CD14-positive monocyte (primary cell): ENCODE data around the gene KCNC1. TPM values are rescaled to one million over a fixed set of nuclear protein-coding genes. Genes with fewer than 3 reads are reported as not detected.

Source experiments
- DNase-seq, 3 donors: peaks; one replicate each; pipeline ENCODE4 v3.0.0-alpha.2; 2011 to 2022
- H2AFZ ChIP-seq: 2 replicates; pipeline ENCODE4 v1.6.0; 2012; ENCODE audit warnings: mild to moderate bottlenecking, low read depth, low read length, inconsistent platforms; ENCODE audit not compliant: insufficient read depth, poor library complexity, severe bottlenecking
- H3K27ac ChIP-seq, 2 donors: 1 replicate in 1 of 2; 2 replicates in 1 of 2; pipeline ENCODE4 v1.5.1; 2012 to 2013; ENCODE audit warnings: low read length in 2 of 2, control low read depth in 1 of 2, inconsistent platforms in 1 of 2, low read depth in 1 of 2, mild to moderate bottlenecking in 1 of 2
- H3K27me3 ChIP-seq, 2 donors: one replicate each; pipeline versions ENCODE4 v1.6.0 to v1.6.1; 2011 to 2013; ENCODE audit warnings: low read length in 2 of 2; ENCODE audit not compliant: control insufficient read depth in 2 of 2, insufficient read depth in 2 of 2
- H3K36me3 ChIP-seq, 2 donors: replicated peaks in 1 of 2; 1 replicate in 1 of 2; 2 replicates in 1 of 2; pipeline versions ENCODE4 v1.5.1 to v1.6.1; 2012 to 2013; ENCODE audit warnings: low read length in 2 of 2, control low read depth in 1 of 2, inconsistent platforms in 1 of 2, mild to moderate bottlenecking in 1 of 2; ENCODE audit not compliant: insufficient read depth in 2 of 2, control insufficient read depth in 1 of 2
- H3K4me1 ChIP-seq, 2 donors: 1 replicate in 1 of 2; 2 replicates in 1 of 2; pipeline versions ENCODE4 v1.5.1 to v1.6.1; 2012 to 2013; ENCODE audit warnings: low read length in 2 of 2, control low read depth in 1 of 2, inconsistent platforms in 1 of 2, mild to moderate bottlenecking in 1 of 2, moderate library complexity in 1 of 2; ENCODE audit not compliant: insufficient read depth in 2 of 2, control insufficient read depth in 1 of 2
- H3K4me2 ChIP-seq: replicated peaks from 2 replicates; pipeline ENCODE3; 2012; ENCODE audit warnings: low read length, moderate library complexity, mild to moderate bottlenecking; ENCODE audit not compliant: poor library complexity, severe bottlenecking; ENCODE audit errors: extremely low read depth
- H3K4me3 ChIP-seq, 3 experiments: fragments of 200-600 bp in 1 of 3; sonication (generic) in 1 of 3; replicated peaks in 1 of 3; 1 replicate in 2 of 3; 2 replicates in 1 of 3; pipeline ENCODE4 v1.5.1; 2011 to 2013; ENCODE audit warnings: low read length in 3 of 3, mild to moderate bottlenecking in 3 of 3, control low read depth in 2 of 3, low read depth in 2 of 3, inconsistent platforms in 1 of 3, moderate library complexity in 1 of 3
- H3K79me2 ChIP-seq: 2 replicates; pipeline ENCODE4 v1.6.0; 2012; ENCODE audit warnings: mild to moderate bottlenecking, control low read depth, inconsistent platforms, low read length, moderate library complexity; ENCODE audit not compliant: insufficient read depth
- H3K9ac ChIP-seq: 2 replicates; pipeline ENCODE4 v1.6.0; 2017; ENCODE audit warnings: low read length, mild to moderate bottlenecking; ENCODE audit not compliant: insufficient read depth, poor library complexity, severe bottlenecking
- H3K9me3 ChIP-seq, 2 donors: replicated peaks in 1 of 2; 1 replicate in 1 of 2; 2 replicates in 1 of 2; pipeline versions ENCODE4 v1.5.1 to v1.6.1; 2012 to 2013; ENCODE audit warnings: low read length in 2 of 2, control low read depth in 1 of 2; ENCODE audit not compliant: control insufficient read depth in 1 of 2, insufficient read depth in 1 of 2
- H4K20me1 ChIP-seq: 2 replicates; pipeline ENCODE4 v1.6.0; 2012; ENCODE audit warnings: mild to moderate bottlenecking, low read length, control low read depth, moderate library complexity; ENCODE audit not compliant: insufficient read depth
- H3K27ac Mint-ChIP-seq, 7 donors: one replicate each; pipeline ENCODE4 v1.8.0; 2020; ENCODE audit warnings: mild to moderate bottlenecking in 7 of 7, mixed read lengths in 7 of 7, moderate library complexity in 6 of 7, inconsistent platforms in 2 of 7
- H3K27me3 Mint-ChIP-seq, 3 donors: one replicate each; pipeline ENCODE4 v1.8.0; 2021 to 2022; ENCODE audit warnings: low read depth in 3 of 3, mild to moderate bottlenecking in 3 of 3, mixed read lengths in 3 of 3, moderate library complexity in 3 of 3, inconsistent platforms in 1 of 3
- H3K36me3 Mint-ChIP-seq, 2 donors: one replicate each; pipeline ENCODE4 v1.8.0; 2020; ENCODE audit warnings: mixed read lengths in 2 of 2, inconsistent platforms in 1 of 2, mild to moderate bottlenecking in 1 of 2
- H3K4me1 Mint-ChIP-seq: one replicate; pipeline ENCODE4 v1.8.0; 2020; ENCODE audit warnings: mild to moderate bottlenecking, mixed read lengths
- H3K4me3 Mint-ChIP-seq, 2 donors: one replicate each; pipeline ENCODE4 v1.8.0; 2020; ENCODE audit warnings: mild to moderate bottlenecking in 2 of 2, mixed read lengths in 2 of 2, moderate library complexity in 1 of 2
- H3K9me3 Mint-ChIP-seq, 7 donors: one replicate each; pipeline ENCODE4 v1.8.0; 2020 to 2022; ENCODE audit warnings: mixed read lengths in 7 of 7, mild to moderate bottlenecking in 6 of 7, moderate library complexity in 6 of 7, inconsistent platforms in 2 of 7
- WGBS: methylation state at CpG from one replicate; pipeline ENCODE4 v1.1.5; 2013; ENCODE audit warnings: missing lambda C conversion rate; ENCODE audit not compliant: insufficient coverage; 5-methylcytosine and 5-hydroxymethylcytosine counted together
- intact Hi-C, 2 donors: fragments of 100-400 bp; cut with micrococcal nuclease; formaldehyde crosslinking; loops; one replicate each; pipeline versions ENCODE4 v1.15.0 to v1.15.1; 2023
- polyA plus RNA-seq, 3 donors: library from polyadenylated mRNA; depleted of rRNA in 1 of 3; unstranded in 2 of 3; stranded (reverse) in 1 of 3; fragments of 300-500 nt in 2 of 3; fragments of >200 nt in 1 of 3; fragmentation: Illumina TruSeq in 2 of 3; gene quantifications; 1 replicate in 2 of 3; 2 replicates in 1 of 3; pipeline ENCODE4 v1.2.3, GENCODE V29; 2012 to 2021
- TF ChIP-seq, protein P1 (sequence below): fragments of 200-600 bp; IDR thresholded peaks from one replicate; pipeline ENCODE4 v1.8.0; 2022; ENCODE audit warnings: antibody characterized with exemption, mild to moderate bottlenecking

The KCNC1 gene
- polyA plus RNA-seq, 3 donors, result not detected

DNA sequence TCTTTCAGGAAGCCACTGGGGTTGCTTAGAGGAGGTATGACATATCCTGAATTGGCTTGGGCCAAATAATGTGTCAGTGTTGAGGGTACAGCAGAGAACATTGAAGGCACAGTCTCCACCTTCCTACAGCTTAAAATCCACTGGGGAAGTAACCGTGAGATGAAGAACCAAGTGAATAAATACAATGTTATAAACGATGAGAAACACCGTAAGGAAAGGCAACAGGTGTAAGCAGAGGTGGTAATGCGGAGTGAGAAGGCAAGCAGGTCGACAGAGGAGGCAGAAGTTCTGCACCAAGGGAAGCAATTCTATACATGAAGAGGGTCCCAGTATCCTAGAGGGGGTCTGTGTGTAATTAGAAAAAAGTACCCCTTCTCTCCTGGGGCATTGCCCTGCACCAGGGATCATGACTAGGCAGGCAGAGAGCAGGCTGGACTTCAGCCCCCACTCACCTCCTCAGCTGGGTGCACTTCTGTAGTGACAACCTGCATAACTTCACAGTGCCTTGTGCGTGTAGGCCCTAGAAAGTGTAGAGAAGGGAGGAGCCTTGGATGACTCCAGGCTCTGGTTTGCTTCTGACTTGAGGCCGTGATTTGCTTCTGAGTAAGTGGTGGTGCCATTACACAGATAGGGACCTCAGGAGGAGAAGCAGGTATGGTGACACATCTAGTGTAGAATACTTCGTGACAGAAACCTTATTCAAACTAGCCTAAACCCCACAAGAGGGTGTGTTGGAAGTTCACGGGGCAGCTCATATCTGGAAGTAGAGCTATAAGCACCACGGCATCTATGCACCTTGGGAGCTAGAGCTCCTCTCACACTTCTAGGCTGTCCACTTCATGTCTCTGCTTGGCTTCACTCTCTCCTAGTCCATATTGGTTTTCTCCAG is 10.3 kb upstream of the KCNC1 start:
- Histone ChIP-seq H2AFZ (no peak overlapping the region), H3K79me2 (no peaks in the 10 kb centered on the region), H4K20me1 (no peaks in the 10 kb centered on the region), H3K9me3 (peaks cover 0 to 10% of the 10 kb centered on the region in 2 donors), H3K4me1 (no peaks in the 10 kb centered on the region), H3K4me2 (no peak overlapping the region), H3K36me3 (no peaks in the 10 kb centered on the region), H3K4me3 (no peak overlapping the region), H3K27ac (no peak overlapping the region), H3K9ac (no peak overlapping the region), H3K27me3 (peaks cover 29 to 57% of the 10 kb centered on the region in 2 donors)
- Mint-ChIP-seq H3K4me1 (no peaks in the 10 kb centered on the region), H3K4me3 (no peak overlapping the region), H3K9me3 (peaks cover 0 to 5% (median 2%) of the 10 kb centered on the region in 7 donors), H3K36me3 (no peaks in the 10 kb centered on the region), H3K27me3 (peaks cover 47 to 65% (median 63%) of the 10 kb centered on the region in 3 donors), H3K27ac (no peak overlapping the region)
- DNase-seq, result no peak
- 87% methylated on average over 3 of the region's 10 CpGs for WGBS
- TF ChIP-seq, protein P1, sequence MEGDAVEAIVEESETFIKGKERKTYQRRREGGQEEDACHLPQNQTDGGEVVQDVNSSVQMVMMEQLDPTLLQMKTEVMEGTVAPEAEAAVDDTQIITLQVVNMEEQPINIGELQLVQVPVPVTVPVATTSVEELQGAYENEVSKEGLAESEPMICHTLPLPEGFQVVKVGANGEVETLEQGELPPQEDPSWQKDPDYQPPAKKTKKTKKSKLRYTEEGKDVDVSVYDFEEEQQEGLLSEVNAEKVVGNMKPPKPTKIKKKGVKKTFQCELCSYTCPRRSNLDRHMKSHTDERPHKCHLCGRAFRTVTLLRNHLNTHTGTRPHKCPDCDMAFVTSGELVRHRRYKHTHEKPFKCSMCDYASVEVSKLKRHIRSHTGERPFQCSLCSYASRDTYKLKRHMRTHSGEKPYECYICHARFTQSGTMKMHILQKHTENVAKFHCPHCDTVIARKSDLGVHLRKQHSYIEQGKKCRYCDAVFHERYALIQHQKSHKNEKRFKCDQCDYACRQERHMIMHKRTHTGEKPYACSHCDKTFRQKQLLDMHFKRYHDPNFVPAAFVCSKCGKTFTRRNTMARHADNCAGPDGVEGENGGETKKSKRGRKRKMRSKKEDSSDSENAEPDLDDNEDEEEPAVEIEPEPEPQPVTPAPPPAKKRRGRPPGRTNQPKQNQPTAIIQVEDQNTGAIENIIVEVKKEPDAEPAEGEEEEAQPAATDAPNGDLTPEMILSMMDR, result no peak
- intact Hi-C loops, result no loop called here

DNA sequence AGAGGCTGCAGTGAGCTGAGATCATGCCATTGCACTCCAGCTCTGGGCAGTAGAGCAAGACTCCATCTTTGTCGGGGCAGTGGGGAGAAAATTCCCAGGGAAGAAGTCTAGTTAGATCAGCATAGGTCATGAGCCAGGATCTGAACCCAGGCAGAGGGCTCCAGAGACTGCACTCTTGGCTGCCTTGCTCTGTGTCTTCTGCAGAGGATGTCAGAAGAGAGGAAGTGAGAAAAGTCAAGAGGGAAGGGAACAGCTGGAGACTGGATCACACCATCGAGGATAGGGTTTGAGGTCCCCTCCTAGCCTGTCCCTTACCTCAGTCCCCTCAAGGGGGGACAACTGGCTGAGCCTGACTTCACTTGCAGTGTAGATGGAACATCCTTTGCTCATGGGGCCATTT is 9.4 kb upstream of the KCNC1 start:
- no peaks in the 10 kb centered on the region for H3K4me1 ChIP-seq
- H3K27me3 ChIP-seq, result peaks cover 27 to 49% of the 10 kb centered on the region in 2 donors
- TF ChIP-seq, protein P1, result no peak
- intact Hi-C loops, result no loop called here
- H4K20me1 ChIP-seq, result no peaks in the 10 kb centered on the region
- DNase-seq, result no peak
- no peak overlapping the region for H3K4me2 ChIP-seq
- WGBS, result 92% methylated on average over 1 of the region's 2 CpGs
- Mint-ChIP-seq H3K4me1 (no peaks in the 10 kb centered on the region), H3K27ac (no peak overlapping the region), H3K9me3 (peaks cover 0 to 5% (median 2%) of the 10 kb centered on the region in 7 donors), H3K4me3 (no peak overlapping the region), H3K27me3 (peaks cover 45 to 60% (median 56%) of the 10 kb centered on the region in 3 donors), H3K36me3 (no peaks in the 10 kb centered on the region)
- H2AFZ ChIP-seq, result no peak overlapping the region
- H3K36me3 ChIP-seq, result no peaks in the 10 kb centered on the region
- H3K9me3 ChIP-seq, result peaks cover 0 to 10% of the 10 kb centered on the region in 2 donors
- H3K9ac ChIP-seq, result no peak overlapping the region
- H3K27ac ChIP-seq, result no peak overlapping the region
- no peaks in the 10 kb centered on the region for H3K79me2 ChIP-seq
- H3K4me3 ChIP-seq, result no peak overlapping the region
